ENCODE data around the gene ETDA. TPM values are rescaled to one million over a fixed set of nuclear protein-coding genes. Genes with fewer than 3 reads are reported as not detected.
"Not testable (repeated sequence)": the region's sequence is repeated elsewhere in the genome, so short reads cannot be mapped to it uniquely, and the experiment has no call there.

ETDA gene
- total and polyA plus RNA-seq, 2 of the 13 experiments (the other 11 are each of a cell fraction or from before 2014, with no cell fraction given): not detected

GRCh38 chrX:135256923-135257322 is 5.1 kb downstream of the ETDA start (continued):
- TF ChIP-seq HOXA7 (CRISPR knock-in tag; IDR thresholded peaks at IDR 0.05) (no peak), ZBTB10 (CRISPR knock-in tag; IDR thresholded peaks at IDR 0.05; ENCODE audit: borderline replicate concordance) (no peak), ZSCAN20 (CRISPR knock-in tag; IDR thresholded peaks at IDR 0.05; ENCODE audit: borderline replicate concordance) (no peak), IRF9 (CRISPR knock-in tag; IDR thresholded peaks at IDR 0.05; ENCODE audit: borderline replicate concordance) (no peak), ZBTB3 (CRISPR knock-in tag; IDR thresholded peaks at IDR 0.05; ENCODE audit: borderline replicate concordance, low read depth) (no peak)

- DNase-seq (ENCODE audit: low spot score) (no peak), FAIRE-seq (no peak), ATAC-seq (no peak)
- CTCF ChIA-PET (ENCODE audit: low intra/inter-chr PET ratio, low total read pairs): no interaction called here
- intact Hi-C loops (cut with micrococcal nuclease; ENCODE audit: unreplicated experiment): no loop called here
- no peaks in the 10 kb centered on the region for H3K79me2 ChIP-seq (ENCODE audit: insufficient read depth, low read length)
- TF ChIP-seq BRCA1 (CRISPR knock-in tag; IDR thresholded peaks at IDR 0.05) (no peak), FOXO1 (CRISPR knock-in tag; IDR thresholded peaks at IDR 0.05) (no peak), ZNF205 (CRISPR knock-in tag; IDR thresholded peaks at IDR 0.05) (no peak), HIC2 (CRISPR knock-in tag; IDR thresholded peaks at IDR 0.05; ENCODE audit: low read depth) (no peak), ZNF414 (CRISPR knock-in tag; IDR thresholded peaks at IDR 0.05) (no peak)
- no peak overlapping the region for H2AFZ ChIP-seq (ENCODE audit: low read length)
- no peaks in the 10 kb centered on the region for H4K20me1 ChIP-seq (ENCODE audit: insufficient read depth, low read length)
- H3K9me3 ChIP-seq (ENCODE audit: low read length): no peaks in the 10 kb centered on the region
- H3K4me1 ChIP-seq (ENCODE audit: insufficient read depth, low read length): no peaks in the 10 kb centered on the region
- no peak overlapping the region for H3K4me3 ChIP-seq (replicated peaks in 1 of 3; ENCODE audit: insufficient read depth in 1 of 3, low read depth in 2 of 3, low read length in 3 of 3)
- H3K27me3 ChIP-seq (ENCODE audit: control insufficient read depth in 1 of 2, insufficient read depth in 2 of 2, low read length in 2 of 2): no peaks in the 10 kb centered on the region
- POLR2A ChIA-PET: no interaction called here
- no peak overlapping the region for H3K27ac ChIP-seq (ENCODE audit: extremely low read length, insufficient read depth, low read length)
- H3K4me2 ChIP-seq (ENCODE audit: low read depth, low read length): no peak overlapping the region
- WGBS (ENCODE audit: low lambda C conversion rate): no CpG with 5 or more reads among the region's 6 CpGs
- BruUV-seq (replicated peaks): no TSS peak
- in situ Hi-C loops (cut with HindIII; ENCODE audit: extremely low pct_ligation_motif_present, low pct_unique_long_range_greater_than_20kb): no loop called here
- no peak overlapping the region for H3K9ac ChIP-seq (ENCODE audit: insufficient read depth, low read depth, low read length)
- no peaks in the 10 kb centered on the region for H3K36me3 ChIP-seq (replicated peaks in 1 of 2; ENCODE audit: control insufficient read depth in 1 of 2, insufficient read depth in 2 of 2, low read length in 2 of 2)
Measured at GRCh38 chrX:135257469-135257868, 5.6 kb downstream of the ETDA start.

- H3K4me1 ChIP-seq (ENCODE audit: insufficient read depth, low read length); H3K4me3 ChIP-seq (replicated peaks in 1 of 3; ENCODE audit: insufficient read depth in 1 of 3, low read depth in 2 of 3, low read length in 3 of 3); CTCF ChIA-PET (ENCODE audit: low intra/inter-chr PET ratio, low total read pairs); DNase-seq (ENCODE audit: low spot score); H3K79me2 ChIP-seq (ENCODE audit: insufficient read depth, low read length); ATAC-seq; H3K4me2 ChIP-seq (ENCODE audit: low read depth, low read length); POLR2A ChIA-PET; H3K9me3 ChIP-seq (ENCODE audit: low read length); H3K27ac ChIP-seq (ENCODE audit: extremely low read length, insufficient read depth, low read length); BruUV-seq (replicated peaks); in situ Hi-C loops (cut with HindIII; ENCODE audit: extremely low pct_ligation_motif_present, low pct_unique_long_range_greater_than_20kb); H3K9ac ChIP-seq (ENCODE audit: insufficient read depth, low read depth, low read length); H2AFZ ChIP-seq (ENCODE audit: low read length); H3K36me3 ChIP-seq (replicated peaks in 1 of 2; ENCODE audit: control insufficient read depth in 1 of 2, insufficient read depth in 2 of 2, low read length in 2 of 2); FAIRE-seq; intact Hi-C loops (cut with micrococcal nuclease; ENCODE audit: unreplicated experiment); H3K27me3 ChIP-seq (ENCODE audit: control insufficient read depth in 1 of 2, insufficient read depth in 2 of 2, low read length in 2 of 2); H4K20me1 ChIP-seq (ENCODE audit: insufficient read depth, low read length): not testable (repeated sequence)
- 100% methylated on average over 2 of the region's 2 CpGs for WGBS (ENCODE audit: low lambda C conversion rate)
Measured at GRCh38 chrX:135260976-135261375, 9.1 kb downstream of the ETDA start.
